COLO668 (cell line): ENCODE results near the gene ITPKB.
"Not testable (repeated sequence)": the region's sequence is repeated elsewhere in the genome, so short reads cannot be mapped to it uniquely, and the experiment has no call there.

Source experiments
- DNase-seq: peaks from one replicate; lab custom pipeline; 2025; ENCODE audit not compliant: unreplicated experiment; lab: John Stamatoyannopoulos, UW

ITPKB gene

GRCh38 chr1:226731257-226731893, 7.7 kb downstream of the ITPKB start:
- no peak for DNase-seq

GRCh38 chr1:226730836-226731235, 8.2 kb downstream of the ITPKB start:
- DNase-seq: no peak

- DNase-seq: no peak
Observed at GRCh38 chr1:226730071-226730470, 9.0 kb downstream of the ITPKB start.

- no peak for DNase-seq
Observed at GRCh38 chr1:226728448-226728847, 10.6 kb downstream of the ITPKB start.

GRCh38 chr1:226725897-226726267, 13.2 kb downstream of the ITPKB start:
- DNase-seq: no peak

GRCh38 chr1:226723657-226724532, 15.2 kb downstream of the ITPKB start:
- DNase-seq: peak; percentile 76

- no peak for DNase-seq
Observed at GRCh38 chr1:226722901-226723656, 16.0 kb downstream of the ITPKB start.

- DNase-seq: peak; percentile 68
Observed at GRCh38 chr1:226722240-226722900, 16.7 kb downstream of the ITPKB start.

GRCh38 chr1:226720574-226720973, 18.5 kb downstream of the ITPKB start:
- DNase-seq: not testable (repeated sequence)

- DNase-seq: no peak
Observed at GRCh38 chr1:226719596-226720387, 19.3 kb downstream of the ITPKB start.

- DNase-seq: no peak
Observed at GRCh38 chr1:226717256-226717909, 21.7 kb downstream of the ITPKB start.

GRCh38 chr1:226716577-226716976, 22.5 kb downstream of the ITPKB start:
- no peak for DNase-seq

- DNase-seq: no peak
Observed at GRCh38 chr1:226714148-226714547, 24.9 kb downstream of the ITPKB start.

- no peak for DNase-seq
Observed at GRCh38 chr1:226712742-226713419, 26.2 kb downstream of the ITPKB start.

GRCh38 chr1:226711976-226712741, 26.9 kb downstream of the ITPKB start:
- no peak for DNase-seq

- DNase-seq: no peak
Observed at GRCh38 chr1:226710501-226710900, 28.6 kb downstream of the ITPKB start.

- DNase-seq: no peak
Observed at GRCh38 chr1:226709953-226710352, 29.1 kb downstream of the ITPKB start.

GRCh38 chr1:226708967-226709396, 30.1 kb downstream of the ITPKB start:
- no peak for DNase-seq
